Measurements from ENCODE around the gene SUMO2.

DNA sequence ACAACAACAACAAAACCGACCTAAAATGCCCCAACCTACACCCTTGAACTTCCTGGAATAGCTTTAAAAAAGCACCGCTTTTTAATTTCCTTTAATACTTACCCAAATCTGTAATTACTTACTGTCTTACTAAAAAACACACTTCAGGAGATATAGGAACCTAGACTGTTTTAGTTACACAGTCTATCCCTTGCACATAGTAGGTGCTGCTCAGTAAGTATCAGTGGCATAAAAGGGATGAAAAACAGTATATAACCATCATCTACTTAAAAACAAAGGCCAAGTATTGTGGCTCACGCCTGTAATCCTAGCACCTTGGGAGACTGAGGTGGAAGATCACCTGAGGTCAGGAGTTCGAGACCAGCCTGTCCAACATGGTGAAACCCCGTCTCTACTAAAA lies 6.1 kb downstream of the SUMO2 start:
- TF ChIP-seq, protein P1, sequence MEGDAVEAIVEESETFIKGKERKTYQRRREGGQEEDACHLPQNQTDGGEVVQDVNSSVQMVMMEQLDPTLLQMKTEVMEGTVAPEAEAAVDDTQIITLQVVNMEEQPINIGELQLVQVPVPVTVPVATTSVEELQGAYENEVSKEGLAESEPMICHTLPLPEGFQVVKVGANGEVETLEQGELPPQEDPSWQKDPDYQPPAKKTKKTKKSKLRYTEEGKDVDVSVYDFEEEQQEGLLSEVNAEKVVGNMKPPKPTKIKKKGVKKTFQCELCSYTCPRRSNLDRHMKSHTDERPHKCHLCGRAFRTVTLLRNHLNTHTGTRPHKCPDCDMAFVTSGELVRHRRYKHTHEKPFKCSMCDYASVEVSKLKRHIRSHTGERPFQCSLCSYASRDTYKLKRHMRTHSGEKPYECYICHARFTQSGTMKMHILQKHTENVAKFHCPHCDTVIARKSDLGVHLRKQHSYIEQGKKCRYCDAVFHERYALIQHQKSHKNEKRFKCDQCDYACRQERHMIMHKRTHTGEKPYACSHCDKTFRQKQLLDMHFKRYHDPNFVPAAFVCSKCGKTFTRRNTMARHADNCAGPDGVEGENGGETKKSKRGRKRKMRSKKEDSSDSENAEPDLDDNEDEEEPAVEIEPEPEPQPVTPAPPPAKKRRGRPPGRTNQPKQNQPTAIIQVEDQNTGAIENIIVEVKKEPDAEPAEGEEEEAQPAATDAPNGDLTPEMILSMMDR (conservative IDR thresholded peaks at IDR 0.05 in 1 of 2, IDR thresholded peaks at IDR 0.05 in 1 of 2; ENCODE audit: extremely low read depth in 1 of 2, insufficient read depth in 1 of 2, low read depth in 1 of 2, low read length in 2 of 2) = no peak
- no peak for TF ChIP-seq EZH2 (IDR thresholded peaks at IDR 0.05; ENCODE audit: borderline replicate concordance, low read length)

Measured in mammary epithelial cell (primary cell).